ENCODE data around the gene GALNT6. TPM values are rescaled to one million over a fixed set of nuclear protein-coding genes. Genes with fewer than 3 reads are reported as not detected.

The GALNT6 gene, protein sequence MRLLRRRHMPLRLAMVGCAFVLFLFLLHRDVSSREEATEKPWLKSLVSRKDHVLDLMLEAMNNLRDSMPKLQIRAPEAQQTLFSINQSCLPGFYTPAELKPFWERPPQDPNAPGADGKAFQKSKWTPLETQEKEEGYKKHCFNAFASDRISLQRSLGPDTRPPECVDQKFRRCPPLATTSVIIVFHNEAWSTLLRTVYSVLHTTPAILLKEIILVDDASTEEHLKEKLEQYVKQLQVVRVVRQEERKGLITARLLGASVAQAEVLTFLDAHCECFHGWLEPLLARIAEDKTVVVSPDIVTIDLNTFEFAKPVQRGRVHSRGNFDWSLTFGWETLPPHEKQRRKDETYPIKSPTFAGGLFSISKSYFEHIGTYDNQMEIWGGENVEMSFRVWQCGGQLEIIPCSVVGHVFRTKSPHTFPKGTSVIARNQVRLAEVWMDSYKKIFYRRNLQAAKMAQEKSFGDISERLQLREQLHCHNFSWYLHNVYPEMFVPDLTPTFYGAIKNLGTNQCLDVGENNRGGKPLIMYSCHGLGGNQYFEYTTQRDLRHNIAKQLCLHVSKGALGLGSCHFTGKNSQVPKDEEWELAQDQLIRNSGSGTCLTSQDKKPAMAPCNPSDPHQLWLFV
- polyA plus RNA-seq, result 10 to 100 TPM in 3 of 4 donors, 1 to 10 TPM in 1; 8.4 to 45.2 (median 22.5) TPM
- long read RNA-seq, donor 1, full-length matches to known transcripts, result 4 of 4 reads
- long read RNA-seq, donor 1, partial matches to known transcripts, result 0 of 4 reads
- long read RNA-seq, donor 1, other reads (novel, unspliced or antisense), result 0 of 4 reads
- long read RNA-seq, donor 2, partial matches to known transcripts, result 0 of 1 reads
- long read RNA-seq, donor 2, other reads (novel, unspliced or antisense), result 0 of 1 reads
- long read RNA-seq, donor 3, result 0 reads
- long read RNA-seq, donor 4, result 0 reads
- long read RNA-seq, donor 5, result 0 reads
- long read RNA-seq, donor 6, result 0 reads
- long read RNA-seq, donor 7, result 0 reads
- long read RNA-seq, donor 8, result 0 reads
- long read RNA-seq, donor 9, result 0 reads
- long read RNA-seq, donor 10, partial matches to known transcripts, result 0 of 1 reads
- long read RNA-seq, donor 10, other reads (novel, unspliced or antisense), result 0 of 1 reads

DNA sequence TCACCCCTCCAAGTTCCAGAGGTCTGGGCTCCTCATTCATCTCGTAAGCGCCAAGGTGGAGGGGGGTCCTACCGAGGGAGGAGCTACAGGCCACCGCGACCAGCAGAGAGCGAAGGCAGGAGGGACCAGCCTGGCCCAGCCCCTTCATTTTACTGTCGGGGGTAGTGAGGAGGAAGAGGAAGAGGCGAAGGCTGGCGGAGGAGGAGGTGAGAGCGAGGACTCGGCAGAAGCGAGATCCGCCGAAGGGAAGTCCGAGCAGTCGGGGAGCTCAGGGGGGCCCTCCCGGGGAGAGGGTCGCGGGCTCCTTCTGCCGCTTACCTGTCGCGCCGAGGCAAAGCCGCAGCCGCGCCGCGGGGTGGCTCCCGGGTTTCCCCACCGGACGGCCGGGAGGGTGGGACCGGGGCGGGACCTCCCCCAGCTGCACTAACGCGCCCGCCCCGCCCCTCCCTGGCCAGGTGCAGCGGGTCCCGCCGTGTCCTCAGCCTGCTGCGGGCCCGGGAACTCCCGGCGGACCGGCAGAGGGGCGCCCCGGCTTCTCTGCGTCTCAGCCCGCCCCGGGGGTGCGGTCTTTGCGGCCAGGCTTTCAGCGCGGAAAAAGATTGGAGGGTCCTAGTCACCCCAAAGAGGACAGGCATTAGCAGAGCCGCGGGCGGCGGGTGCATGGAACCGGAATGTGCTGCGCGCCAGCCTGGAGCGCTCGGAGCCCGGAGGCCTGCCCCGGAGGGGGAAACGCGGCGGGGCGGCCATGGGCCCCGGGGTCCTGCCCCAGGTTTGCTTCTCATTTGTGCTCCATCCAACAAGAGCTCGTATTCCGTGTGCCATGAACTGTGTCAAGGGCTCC lies at the start of gene GALNT6:
Gene GALNT6, minus strand, starts transcription at position 124 of the 841 bp plus-strand sequence. CDS start 11,625 bp downstream, outside the sequence.
- FAIRE-seq (no peak), DNase-seq (peak; percentile 80 to 90)
- peak within 1 kb of the TSS; percentile 56 to 90 (median 79) for H3K4me3 ChIP-seq (ENCODE audit: low read depth in 1 of 3, low read length in 3 of 3)

DNA sequence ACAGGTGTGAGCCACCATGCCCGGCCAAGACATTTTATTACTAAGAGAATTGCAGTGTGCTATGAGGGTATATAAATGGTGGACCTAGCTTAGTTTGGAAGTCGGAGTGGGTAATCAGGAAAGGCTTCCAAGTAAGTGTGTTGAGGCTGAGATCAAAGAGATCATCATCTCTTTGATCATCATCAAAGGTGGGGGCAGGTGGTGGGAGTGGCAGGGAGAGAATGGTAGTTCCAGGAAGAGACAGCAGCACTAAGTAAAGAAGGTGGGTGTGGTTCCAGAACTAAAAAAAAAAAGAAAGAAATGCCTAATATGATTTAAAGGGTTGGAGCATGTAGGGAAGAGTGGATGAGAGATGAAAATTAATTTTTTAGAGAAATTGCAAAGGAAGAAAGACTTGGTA lies 48.1 kb upstream of the GALNT6 start:
- H3K4me1 ChIP-seq (ENCODE audit: control insufficient read depth in 3 of 3, insufficient read depth in 2 of 3, low read depth in 1 of 3, low read length in 2 of 3), result no peaks in the 10 kb centered on the region
- H3K27ac ChIP-seq (ENCODE audit: low read depth in 1 of 3, low read length in 2 of 3), result no peak overlapping the region
- no peaks in the 10 kb centered on the region for H3K36me3 ChIP-seq (ENCODE audit: control insufficient read depth in 3 of 3, insufficient read depth in 2 of 3, low read depth in 1 of 3, low read length in 3 of 3)
- DNase-seq (no peak), FAIRE-seq (no peak)
- no peak overlapping the region for H3K4me3 ChIP-seq (ENCODE audit: low read depth in 1 of 3, low read length in 3 of 3)
- no peaks in the 10 kb centered on the region for H3K27me3 ChIP-seq (ENCODE audit: control insufficient read depth in 3 of 3, insufficient read depth in 3 of 3, low read length in 3 of 3)
- no peaks in the 10 kb centered on the region for H3K9me3 ChIP-seq (ENCODE audit: control insufficient read depth in 2 of 2, insufficient read depth in 1 of 2, low read depth in 1 of 2, low read length in 1 of 2)
- 30 to 63% (median 38%) methylated on average over 2 of the region's 2 CpGs for WGBS, 3 donors

More for the DNA sequence above, at the start of gene GALNT6:
- no peaks in the 10 kb centered on the region for H3K9me3 ChIP-seq (ENCODE audit: control insufficient read depth in 2 of 2, insufficient read depth in 1 of 2, low read depth in 1 of 2, low read length in 1 of 2)
- 0 to 1% (median 1%) methylated on average over 45 to 73 of the region's 73 CpGs for WGBS, 3 donors
- H3K36me3 ChIP-seq (ENCODE audit: control insufficient read depth in 3 of 3, insufficient read depth in 2 of 3, low read depth in 1 of 3, low read length in 3 of 3), result peaks cover 0 to 19% (median 0%) of the 10 kb centered on the region in 3 donors
- peaks cover 10 to 58% (median 13%) of the 10 kb centered on the region in 3 donors for H3K4me1 ChIP-seq (ENCODE audit: control insufficient read depth in 3 of 3, insufficient read depth in 2 of 3, low read depth in 1 of 3, low read length in 2 of 3)
- H3K27ac ChIP-seq (ENCODE audit: low read depth in 1 of 3, low read length in 2 of 3), result peak within 1 kb of the TSS; percentile 75 to 90 (median 78)
- H3K27me3 ChIP-seq (ENCODE audit: control insufficient read depth in 3 of 3, insufficient read depth in 3 of 3, low read length in 3 of 3), result no peaks in the 10 kb centered on the region

DNA sequence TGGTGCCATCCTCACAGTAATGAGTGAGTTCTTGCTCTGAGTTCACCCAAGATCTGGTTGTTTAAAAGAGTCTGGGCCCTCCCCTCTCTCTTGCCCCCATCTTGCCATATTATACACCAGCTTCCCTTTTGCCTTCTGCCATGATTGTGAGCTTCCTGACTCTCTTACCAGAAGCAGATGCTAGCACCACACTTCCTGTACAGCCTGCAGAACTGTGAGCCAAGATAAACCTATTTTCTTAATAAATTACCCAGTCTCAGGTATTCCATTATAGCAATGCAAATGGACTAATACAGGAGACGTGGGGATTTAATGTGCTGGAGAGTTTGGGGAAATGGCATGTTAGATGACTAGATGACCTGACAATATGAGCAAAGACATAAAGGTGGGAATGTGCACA lies 46.2 kb upstream of the GALNT6 start:
- DNase-seq (no peak), FAIRE-seq (no peak)
- Histone ChIP-seq H3K36me3 (ENCODE audit: control insufficient read depth in 3 of 3, insufficient read depth in 2 of 3, low read depth in 1 of 3, low read length in 3 of 3) (no peaks in the 10 kb centered on the region), H3K4me1 (ENCODE audit: control insufficient read depth in 3 of 3, insufficient read depth in 2 of 3, low read depth in 1 of 3, low read length in 2 of 3) (no peaks in the 10 kb centered on the region), H3K4me3 (ENCODE audit: low read depth in 1 of 3, low read length in 3 of 3) (no peak overlapping the region), H3K9me3 (ENCODE audit: control insufficient read depth in 2 of 2, insufficient read depth in 1 of 2, low read depth in 1 of 2, low read length in 1 of 2) (no peaks in the 10 kb centered on the region), H3K27me3 (ENCODE audit: control insufficient read depth in 3 of 3, insufficient read depth in 3 of 3, low read length in 3 of 3) (peaks cover 0 to 2% (median 0%) of the 10 kb centered on the region in 3 donors), H3K27ac (ENCODE audit: low read depth in 1 of 3, low read length in 2 of 3) (no peak overlapping the region)
- 60 to 86% (median 80%) methylated on average over 1 of the region's 1 CpG for WGBS, 3 donors

DNA sequence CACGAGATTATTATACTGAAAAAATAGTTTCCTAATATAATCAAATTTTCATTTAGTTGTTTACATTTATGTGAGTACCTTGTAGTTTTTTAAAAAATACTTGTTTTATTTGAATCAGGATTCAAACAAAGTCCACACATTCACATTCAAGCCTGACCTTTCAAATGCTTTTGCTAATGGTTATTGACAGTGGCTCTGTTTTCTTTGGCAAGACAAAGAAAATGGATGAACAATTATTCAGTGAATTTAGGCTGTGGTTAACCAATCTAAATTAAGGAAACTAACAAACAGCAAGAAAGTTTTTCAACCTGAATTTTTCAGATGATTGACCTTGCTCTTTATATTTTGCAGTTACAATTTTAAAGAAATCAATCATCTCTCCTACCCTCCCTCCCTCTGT lies 43.1 kb upstream of the GALNT6 start:
- 35 to 57% (median 46%) methylated on average over 1 of the region's 1 CpG for WGBS, 3 donors
- H3K27ac ChIP-seq (ENCODE audit: low read depth in 1 of 3, low read length in 2 of 3), result no peak overlapping the region
- no peaks in the 10 kb centered on the region for H3K36me3 ChIP-seq (ENCODE audit: control insufficient read depth in 3 of 3, insufficient read depth in 2 of 3, low read depth in 1 of 3, low read length in 3 of 3)
- H3K4me3 ChIP-seq (ENCODE audit: low read depth in 1 of 3, low read length in 3 of 3), result no peak overlapping the region
- H3K4me1 ChIP-seq (ENCODE audit: control insufficient read depth in 3 of 3, insufficient read depth in 2 of 3, low read depth in 1 of 3, low read length in 2 of 3), result peaks cover 0 to 3% (median 0%) of the 10 kb centered on the region in 3 donors
- H3K27me3 ChIP-seq (ENCODE audit: control insufficient read depth in 3 of 3, insufficient read depth in 3 of 3, low read length in 3 of 3), result peaks cover 0 to 2% (median 0%) of the 10 kb centered on the region in 3 donors
- DNase-seq (no peak), FAIRE-seq (no peak)
- no peaks in the 10 kb centered on the region for H3K9me3 ChIP-seq (ENCODE audit: control insufficient read depth in 2 of 2, insufficient read depth in 1 of 2, low read depth in 1 of 2, low read length in 1 of 2)

DNA sequence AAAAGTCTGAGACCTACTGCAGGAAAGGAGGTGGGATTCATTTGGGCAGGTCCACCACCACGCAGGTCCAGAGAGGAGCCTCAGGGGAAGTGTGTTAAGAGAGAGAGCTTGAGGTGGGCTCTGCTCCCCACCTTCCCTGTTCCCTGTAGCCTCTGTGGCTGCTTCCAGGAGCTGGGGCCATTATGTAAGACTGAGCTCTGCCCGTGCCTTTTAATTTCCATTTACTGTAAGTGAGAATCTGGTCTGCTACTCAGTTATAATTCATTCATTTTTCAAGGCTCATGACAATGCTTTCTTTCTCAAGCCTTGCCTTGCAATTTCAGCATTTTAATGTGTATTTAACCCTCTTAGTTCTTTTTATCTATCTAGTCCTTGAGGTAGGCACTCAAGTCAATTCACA lies 41.7 kb upstream of the GALNT6 start:
- WGBS, 3 donors, result 78 to 87% (median 79%) methylated on average over 2 of the region's 2 CpGs
- FAIRE-seq, result no peak
- H3K4me3 ChIP-seq (ENCODE audit: low read depth in 1 of 3, low read length in 3 of 3), result no peak overlapping the region

DNA sequence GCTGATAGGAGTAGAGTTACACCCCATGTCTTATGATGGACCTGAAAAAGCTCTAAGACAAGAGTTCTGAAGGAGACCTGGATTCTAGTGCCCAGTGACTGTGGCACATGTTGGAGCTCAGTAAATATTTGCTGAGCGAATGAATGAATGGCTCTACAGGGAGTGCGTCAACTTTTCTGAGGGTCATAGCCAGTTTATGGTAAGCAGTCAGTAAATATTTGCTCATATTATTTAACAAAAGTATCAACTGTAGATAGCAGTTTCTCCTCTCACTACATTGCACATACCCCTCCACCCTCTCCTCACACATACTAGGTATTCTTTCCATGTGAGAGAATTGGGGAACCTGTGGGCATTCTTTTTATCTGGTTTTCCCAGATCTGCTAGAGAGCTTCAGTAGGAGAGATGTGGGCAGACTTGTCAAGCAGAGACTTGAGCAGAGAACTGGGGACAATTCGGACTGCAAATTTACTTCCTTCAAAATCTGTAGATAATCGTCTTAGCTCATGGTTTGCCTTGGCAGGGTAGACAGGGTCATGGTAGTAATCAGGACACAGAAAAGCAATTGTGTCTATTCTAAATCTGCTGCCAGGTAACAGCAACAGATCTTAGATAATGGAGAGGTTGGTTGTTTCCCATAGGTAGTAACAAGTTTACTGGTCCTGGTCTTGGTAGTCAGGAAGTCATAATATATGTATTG lies 39.1 kb upstream of the GALNT6 start:
- no peak overlapping the region for H3K4me3 ChIP-seq (ENCODE audit: low read depth in 1 of 3, low read length in 3 of 3)
- no peaks in the 10 kb centered on the region for H3K9me3 ChIP-seq (ENCODE audit: control insufficient read depth in 2 of 2, insufficient read depth in 1 of 2, low read depth in 1 of 2, low read length in 1 of 2)
- no peaks in the 10 kb centered on the region for H3K36me3 ChIP-seq (ENCODE audit: control insufficient read depth in 3 of 3, insufficient read depth in 2 of 3, low read depth in 1 of 3, low read length in 3 of 3)
- no peak overlapping the region for H3K27ac ChIP-seq (ENCODE audit: low read depth in 1 of 3, low read length in 2 of 3)
- peaks cover 0 to 2% (median 0%) of the 10 kb centered on the region in 3 donors for H3K27me3 ChIP-seq (ENCODE audit: control insufficient read depth in 3 of 3, insufficient read depth in 3 of 3, low read length in 3 of 3)
- 28 to 47% (median 33%) methylated on average over 4 of the region's 4 CpGs for WGBS, 3 donors
- peaks cover 0 to 3% (median 0%) of the 10 kb centered on the region in 3 donors for H3K4me1 ChIP-seq (ENCODE audit: control insufficient read depth in 3 of 3, insufficient read depth in 2 of 3, low read depth in 1 of 3, low read length in 2 of 3)
- DNase-seq (peak; percentile 28 to 36), FAIRE-seq (no peak)

More for the DNA sequence above, 41.7 kb upstream of the GALNT6 start:
- H3K4me1 ChIP-seq (ENCODE audit: control insufficient read depth in 3 of 3, insufficient read depth in 2 of 3, low read depth in 1 of 3, low read length in 2 of 3), result peaks cover 0 to 3% (median 0%) of the 10 kb centered on the region in 3 donors
- no peak overlapping the region for H3K27ac ChIP-seq (ENCODE audit: low read depth in 1 of 3, low read length in 2 of 3)
- no peaks in the 10 kb centered on the region for H3K36me3 ChIP-seq (ENCODE audit: control insufficient read depth in 3 of 3, insufficient read depth in 2 of 3, low read depth in 1 of 3, low read length in 3 of 3)
- H3K9me3 ChIP-seq (ENCODE audit: control insufficient read depth in 2 of 2, insufficient read depth in 1 of 2, low read depth in 1 of 2, low read length in 1 of 2), result no peaks in the 10 kb centered on the region
- DNase-seq, result no peak
- H3K27me3 ChIP-seq (ENCODE audit: control insufficient read depth in 3 of 3, insufficient read depth in 3 of 3, low read length in 3 of 3), result peaks cover 0 to 2% (median 0%) of the 10 kb centered on the region in 3 donors

DNA sequence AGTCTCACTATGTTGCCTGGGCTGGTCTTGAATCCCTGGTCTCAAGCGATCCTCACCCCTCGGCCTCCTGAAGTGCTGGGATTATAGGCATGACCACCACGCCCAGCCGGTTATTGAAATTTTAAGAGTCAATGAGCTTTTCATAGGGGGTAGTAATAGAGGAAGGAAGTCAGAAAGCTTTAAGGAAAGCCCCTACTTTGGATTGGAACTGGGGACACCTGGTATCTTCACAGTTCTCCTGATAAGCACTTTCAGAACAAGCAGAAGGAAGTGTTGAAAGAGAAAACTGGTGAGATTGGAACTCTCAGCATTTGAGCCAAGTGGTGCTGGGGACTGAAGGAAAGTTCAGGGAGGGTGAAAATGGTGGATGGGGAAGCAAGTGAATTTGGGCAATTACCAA lies 38.5 kb upstream of the GALNT6 start:
- FAIRE-seq, result no peak
- peaks cover 0 to 8% (median 0%) of the 10 kb centered on the region in 3 donors for H3K4me1 ChIP-seq (ENCODE audit: control insufficient read depth in 3 of 3, insufficient read depth in 2 of 3, low read depth in 1 of 3, low read length in 2 of 3)
- H3K9me3 ChIP-seq (ENCODE audit: control insufficient read depth in 2 of 2, insufficient read depth in 1 of 2, low read depth in 1 of 2, low read length in 1 of 2), result no peaks in the 10 kb centered on the region
- 89 to 97% (median 89%) methylated on average over 4 of the region's 4 CpGs for WGBS, 3 donors
- DNase-seq, result no peak
- H3K27ac ChIP-seq (ENCODE audit: low read depth in 1 of 3, low read length in 2 of 3), result no peak overlapping the region
- H3K27me3 ChIP-seq (ENCODE audit: control insufficient read depth in 3 of 3, insufficient read depth in 3 of 3, low read length in 3 of 3), result peaks cover 0 to 3% (median 2%) of the 10 kb centered on the region in 3 donors
- no peaks in the 10 kb centered on the region for H3K36me3 ChIP-seq (ENCODE audit: control insufficient read depth in 3 of 3, insufficient read depth in 2 of 3, low read depth in 1 of 3, low read length in 3 of 3)
- H3K4me3 ChIP-seq (ENCODE audit: low read depth in 1 of 3, low read length in 3 of 3), result no peak overlapping the region
